ENCODE data around the gene ATXN3L. TPM values are rescaled to one million over a fixed set of nuclear protein-coding genes. Genes with fewer than 3 reads are reported as not detected.

Gene ATXN3L
- total and polyA plus RNA-seq, 2 of the 8 experiments (the other 6 are each of a cell fraction or from before 2014, with no cell fraction given) = not detected

- Histone ChIP-seq H2AK5ac (ENCODE audit: low read depth, low read length) (no peak overlapping the region), H2BK5ac (ENCODE audit: low read depth, low read length) (no peak overlapping the region), H4K20me1 (replicated peaks in 1 of 2; ENCODE audit: control insufficient read depth in 1 of 2, insufficient read depth in 2 of 2, low read length in 2 of 2) (no peaks in the 10 kb centered on the region), H2BK20ac (ENCODE audit: low read length) (no peak overlapping the region), H4K8ac (ENCODE audit: extremely low read depth, insufficient read depth, low read length) (no peak overlapping the region), H3K27me3 (replicated peaks in 1 of 4; ENCODE audit: control insufficient read depth in 3 of 4, extremely low read depth in 1 of 4, insufficient read depth in 3 of 4, low read length in 3 of 4) (no peaks in the 10 kb centered on the region), H3K36me3 (ENCODE audit: control insufficient read depth in 2 of 4, insufficient read depth in 4 of 4, low read length in 3 of 4) (no peaks in the 10 kb centered on the region), H3K23ac (ENCODE audit: insufficient read length) (no peak overlapping the region), H3K4me3 (ENCODE audit: extremely low read depth in 1 of 4, insufficient read depth in 2 of 4, low read depth in 3 of 4, low read length in 4 of 4) (no peak overlapping the region), H3K56ac (replicated peaks; ENCODE audit: insufficient read length, low read depth, low read length) (no peak overlapping the region), H3K9ac (replicated peaks in 1 of 4; ENCODE audit: extremely low read depth in 1 of 4, low read depth in 3 of 4, low read length in 3 of 4) (no peak overlapping the region), H3K18ac (ENCODE audit: extremely low read depth, low read length) (no peak overlapping the region), H4K91ac (replicated peaks; ENCODE audit: insufficient read length, low read length) (no peak overlapping the region), H2BK15ac (ENCODE audit: low read length) (no peak overlapping the region), H3K9me3 (ENCODE audit: insufficient read depth in 2 of 2, low read depth in 1 of 2, low read length in 1 of 2) (no peaks in the 10 kb centered on the region), H3K4me1 (replicated peaks in 1 of 4; ENCODE audit: control insufficient read depth in 3 of 4, insufficient read depth in 4 of 4, low read length in 3 of 4) (no peaks in the 10 kb centered on the region), H3K4me2 (ENCODE audit: insufficient read depth in 1 of 2, low read depth in 2 of 2, low read length in 2 of 2) (no peak overlapping the region), H3K79me1 (ENCODE audit: low read depth, low read length) (no peaks in the 10 kb centered on the region), H2BK12ac (ENCODE audit: low read depth, low read length) (no peak overlapping the region), H2AFZ (ENCODE audit: low read length) (no peak overlapping the region), H3K27ac (ENCODE audit: low read depth, low read length) (no peak overlapping the region), H3K4ac (replicated peaks; ENCODE audit: insufficient read length, low read depth, low read length) (no peak overlapping the region), H3K79me2 (ENCODE audit: control insufficient read depth in 1 of 2, insufficient read depth in 2 of 2, low read length in 2 of 2) (no peaks in the 10 kb centered on the region), H3K23me2 (ENCODE audit: low read depth, low read length) (no peaks in the 10 kb centered on the region), H2BK120ac (replicated peaks; ENCODE audit: low read depth, low read length) (no peak overlapping the region), H4K5ac (ENCODE audit: insufficient read length, low read depth, low read length) (no peak overlapping the region), H3K14ac (ENCODE audit: insufficient read length) (no peak overlapping the region)
- WGBS, 2 experiments (ENCODE audit: extremely low coverage in 1 of 2, insufficient coverage in 1 of 2, insufficient read length in 1 of 2, insufficient replicate concordance in 2 of 2, low coverage in 1 of 2, low lambda C conversion rate in 2 of 2, missing lambda C conversion rate in 1 of 2) = 67% methylated on average over 2 of the region's 2 CpGs; no CpG with 5 or more reads in 1 of the 2 experiments
- DNase-seq (ENCODE audit: low read depth in 1 of 2, low spot score in 2 of 2) = no peak
- ChIA-PET POLR2A (ENCODE audit: partially characterized antibody) (no interaction called here), CTCF (ENCODE audit: partially characterized antibody) (no interaction called here)
- no peak for FAIRE-seq
- TF ChIP-seq NRF1 (IDR thresholded peaks at IDR 0.05; ENCODE audit: low read depth, low read length) = no peak
- TF ChIP-seq BACH1 (IDR thresholded peaks at IDR 0.05; ENCODE audit: low read length) = no peak
- no peak for TF ChIP-seq SP4 (IDR thresholded peaks at IDR 0.05; ENCODE audit: low read length)
- no peak for TF ChIP-seq TCF12 (IDR thresholded peaks at IDR 0.05; ENCODE audit: low read depth, low read length)
- TF ChIP-seq BCL11A (IDR thresholded peaks at IDR 0.05; ENCODE audit: low read depth in 2 of 2, low read length in 2 of 2) = no peak
- no peak for TF ChIP-seq SIX5 (IDR thresholded peaks at IDR 0.05; ENCODE audit: low read depth, low read length)
- TF ChIP-seq POU5F1 (IDR thresholded peaks at IDR 0.05; ENCODE audit: low read depth, low read length) = no peak
- no peak for TF ChIP-seq CEBPB (IDR thresholded peaks at IDR 0.05; ENCODE audit: low read depth, low read length)
- TF ChIP-seq CBX5 (IDR thresholded peaks at IDR 0.05; ENCODE audit: low read depth, low read length) = no peak
- TF ChIP-seq SUZ12 (IDR thresholded peaks at IDR 0.05; ENCODE audit: low read length) = no peak
- no peak for TF ChIP-seq USF2 (IDR thresholded peaks at IDR 0.05; ENCODE audit: low read length)
- TF ChIP-seq KDM1A (IDR thresholded peaks at IDR 0.05; ENCODE audit: borderline replicate concordance, low read length) = no peak
- TF ChIP-seq SRF (IDR thresholded peaks at IDR 0.05; ENCODE audit: low read depth, low read length) = no peak
- no peak for TF ChIP-seq JUN (IDR thresholded peaks at IDR 0.05; ENCODE audit: low read depth, low read length)
- TF ChIP-seq RFX5 (IDR thresholded peaks at IDR 0.05; ENCODE audit: borderline replicate concordance, low read depth, low read length) = no peak
- TF ChIP-seq KDM5A (IDR thresholded peaks at IDR 0.05; ENCODE audit: low read length) = no peak
These were observed 12.8 kb downstream of the ATXN3L start for GRCh38 chrX:13307041-13307440.
